ENCODE measurements around the gene HECW1. TPM values are rescaled to one million over a fixed set of nuclear protein-coding genes. Genes with fewer than 3 reads are reported as not detected.

HECW1 gene
- total and polyA plus RNA-seq, 2 experiments from 2014 or later, result 2.0 to 4.8 TPM

DNA sequence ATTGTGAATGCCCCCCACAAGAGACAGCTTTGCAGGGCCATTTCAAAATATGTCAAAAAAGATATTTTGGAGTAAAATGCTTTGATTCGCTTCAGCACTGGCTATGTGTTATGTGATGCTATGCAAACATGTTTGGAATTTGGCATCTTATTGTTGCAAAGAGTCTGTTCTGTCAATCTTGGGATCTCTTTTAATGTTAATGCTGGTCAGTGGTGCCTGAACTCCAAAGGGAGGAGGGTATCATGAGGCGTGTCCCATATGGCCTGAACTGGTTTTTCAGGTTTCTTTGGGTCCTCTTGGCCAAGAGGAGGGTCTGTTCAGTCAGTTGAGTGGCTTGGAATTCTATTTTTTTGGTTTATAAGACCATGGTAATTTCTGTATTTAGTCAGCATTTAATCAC is 81.4 kb downstream of the HECW1 start:
- H3K9me3 ChIP-seq (ENCODE audit: low read depth), result no peaks in the 10 kb centered on the region
- no peaks in the 10 kb centered on the region for H3K27me3 ChIP-seq (replicated peaks; ENCODE audit: insufficient read depth)
- H3K27ac ChIP-seq, result no peak overlapping the region
- no peaks in the 10 kb centered on the region for H3K9me2 ChIP-seq (ENCODE audit: insufficient read depth)
- no peaks in the 10 kb centered on the region for H3K36me3 ChIP-seq (ENCODE audit: low read depth)
- H3K9ac ChIP-seq, result no peak overlapping the region
- no peaks in the 10 kb centered on the region for H4K20me1 ChIP-seq (ENCODE audit: insufficient read depth)
- no peaks in the 10 kb centered on the region for H3K79me2 ChIP-seq (ENCODE audit: insufficient read depth)
- H3F3A ChIP-seq (ENCODE audit: insufficient read depth), result no peaks in the 10 kb centered on the region
- H3K4me1 ChIP-seq (ENCODE audit: insufficient read depth), result peaks cover 1% of the 10 kb centered on the region; the same call in 1 of the 2 replicates
- no peak overlapping the region for H3K4me3 ChIP-seq
- H2AFZ ChIP-seq, result no peak overlapping the region
- in situ Hi-C loops (cut with MboI), result no loop called here
- no peak for TF ChIP-seq EZH2phosphoT487 (IDR thresholded peaks at IDR 0.05; ENCODE audit: insufficient read depth, low read depth)
- TF ChIP-seq EZH2 (IDR thresholded peaks at IDR 0.05; ENCODE audit: insufficient read depth, poor library complexity, severe bottlenecking), result no peak
- DNase-seq, result no peak
- WGBS, 2 experiments (ENCODE audit: low coverage in 1 of 2, low lambda C conversion rate in 2 of 2, missing lambda C conversion rate in 2 of 2), result 79 to 82% methylated on average over 2 of the region's 2 CpGs
- H3K4me2 ChIP-seq (ENCODE audit: unreplicated experiment), result no peak overlapping the region

DNA sequence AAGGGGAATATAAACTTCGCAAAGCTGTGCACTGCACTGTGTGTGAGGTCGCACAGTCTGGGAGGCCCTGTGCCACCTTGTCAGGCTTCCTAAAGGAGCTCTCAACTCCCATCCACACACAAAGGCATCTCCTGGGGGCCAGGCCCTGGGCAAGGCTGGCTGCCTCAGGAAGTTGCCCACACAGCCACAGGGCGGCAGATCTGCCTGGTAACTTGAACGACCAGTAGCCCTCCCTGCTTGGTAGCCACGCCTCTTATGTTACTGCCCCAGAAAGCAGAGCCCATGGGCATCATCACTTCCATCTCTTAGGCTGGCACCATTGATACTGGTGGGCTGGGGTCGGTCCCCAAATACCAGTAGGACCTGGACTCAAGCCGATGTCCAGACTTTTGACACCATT is 82.8 kb downstream of the HECW1 start:
- WGBS, 2 experiments (ENCODE audit: low coverage in 1 of 2, low lambda C conversion rate in 2 of 2, missing lambda C conversion rate in 2 of 2), result 81 to 84% methylated on average over 7 of the region's 7 CpGs
- TF ChIP-seq EZH2phosphoT487 (IDR thresholded peaks at IDR 0.05; ENCODE audit: insufficient read depth, low read depth) (no peak), EZH2 (IDR thresholded peaks at IDR 0.05; ENCODE audit: insufficient read depth, poor library complexity, severe bottlenecking) (no peak)
- H3F3A ChIP-seq (ENCODE audit: insufficient read depth), result no peaks in the 10 kb centered on the region; the same call in 1 of the 2 replicates
- peaks cover 15% of the 10 kb centered on the region for H3K4me1 ChIP-seq (ENCODE audit: insufficient read depth)
- no peaks in the 10 kb centered on the region for H3K36me3 ChIP-seq (ENCODE audit: low read depth)
- no peaks in the 10 kb centered on the region for H4K20me1 ChIP-seq (ENCODE audit: insufficient read depth)
- H3K9me3 ChIP-seq (ENCODE audit: low read depth), result no peaks in the 10 kb centered on the region
- no peak overlapping the region for H3K27ac ChIP-seq
- H3K9me2 ChIP-seq (ENCODE audit: insufficient read depth), result no peaks in the 10 kb centered on the region
- H3K4me3 ChIP-seq, result no peak overlapping the region
- H3K27me3 ChIP-seq (replicated peaks; ENCODE audit: insufficient read depth), result no peaks in the 10 kb centered on the region
- in situ Hi-C loops (cut with MboI), result no loop called here
- no peak for DNase-seq
- no peak overlapping the region for H3K4me2 ChIP-seq (ENCODE audit: unreplicated experiment)
- no peak overlapping the region for H3K9ac ChIP-seq
- H2AFZ ChIP-seq, result no peak overlapping the region
- no peaks in the 10 kb centered on the region for H3K79me2 ChIP-seq (ENCODE audit: insufficient read depth)

DNA sequence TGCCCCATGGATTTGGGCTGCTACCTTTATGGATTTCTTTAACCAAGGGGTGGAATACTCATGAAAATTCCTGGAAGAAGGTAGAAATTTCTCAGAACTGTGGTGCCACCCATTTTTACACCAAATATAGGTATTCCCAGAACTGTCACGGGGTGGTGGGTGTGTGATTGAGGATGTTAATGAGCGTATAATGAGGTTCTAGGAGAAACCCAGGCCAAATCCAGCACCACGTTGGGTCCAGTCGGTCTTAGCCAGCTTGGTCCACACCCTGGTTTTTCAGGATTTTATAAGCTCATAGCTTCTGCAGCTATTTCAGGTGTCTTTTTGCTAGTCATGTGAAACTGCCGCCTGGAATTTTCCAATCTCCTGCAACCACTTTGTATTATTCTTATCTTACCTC is 83.3 kb downstream of the HECW1 start:
- TF ChIP-seq EZH2 (IDR thresholded peaks at IDR 0.05; ENCODE audit: insufficient read depth, poor library complexity, severe bottlenecking), result no peak
- TF ChIP-seq EZH2phosphoT487 (IDR thresholded peaks at IDR 0.05; ENCODE audit: insufficient read depth, low read depth), result no peak
- no peak for DNase-seq
- Histone ChIP-seq H3K9me3 (ENCODE audit: low read depth) (no peaks in the 10 kb centered on the region), H3K4me1 (ENCODE audit: insufficient read depth) (peaks cover 16% of the 10 kb centered on the region), H3K9ac (no peak overlapping the region), H3K79me2 (ENCODE audit: insufficient read depth) (no peaks in the 10 kb centered on the region), H3K9me2 (ENCODE audit: insufficient read depth) (no peaks in the 10 kb centered on the region), H3K27ac (no peak overlapping the region), H3F3A (ENCODE audit: insufficient read depth) (no peaks in the 10 kb centered on the region; the same call in 1 of the 2 replicates), H3K4me2 (ENCODE audit: unreplicated experiment) (no peak overlapping the region), H3K27me3 (replicated peaks; ENCODE audit: insufficient read depth) (no peaks in the 10 kb centered on the region), H3K36me3 (ENCODE audit: low read depth) (no peaks in the 10 kb centered on the region), H4K20me1 (ENCODE audit: insufficient read depth) (no peaks in the 10 kb centered on the region), H2AFZ (no peak overlapping the region), H3K4me3 (no peak overlapping the region)
- in situ Hi-C loops (cut with MboI), result no loop called here
- 92 to 96% methylated on average over 5 of the region's 5 CpGs for WGBS, 2 experiments (ENCODE audit: low coverage in 1 of 2, low lambda C conversion rate in 2 of 2, missing lambda C conversion rate in 2 of 2)

DNA sequence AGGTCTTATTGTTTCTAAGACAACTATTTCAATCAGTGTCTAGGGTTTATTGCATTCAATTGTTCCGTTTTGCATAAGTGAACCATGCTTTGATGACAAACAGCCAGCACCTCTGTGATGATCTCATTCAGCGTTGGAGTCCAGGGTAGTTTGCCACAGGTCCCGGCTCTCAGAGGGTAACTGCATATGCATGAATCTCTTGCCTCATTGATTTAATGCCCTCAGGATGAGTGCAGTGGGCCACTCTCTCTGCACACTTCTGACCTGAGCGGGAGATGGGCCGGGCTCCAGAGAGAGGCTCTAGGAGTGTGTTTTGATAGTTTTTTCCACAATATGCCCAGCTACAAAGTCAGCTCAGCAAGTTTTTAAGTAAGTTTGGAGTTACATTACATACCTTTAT is 83.9 kb downstream of the HECW1 start:
- DNase-seq, result peak; percentile 70
- Histone ChIP-seq H2AFZ (no peak overlapping the region), H3K4me3 (no peak overlapping the region), H3K9ac (no peak overlapping the region), H3K27ac (no peak overlapping the region), H3K9me2 (ENCODE audit: insufficient read depth) (no peaks in the 10 kb centered on the region), H3K4me1 (ENCODE audit: insufficient read depth) (peaks cover 16% of the 10 kb centered on the region), H3F3A (ENCODE audit: insufficient read depth) (peaks cover 3% of the 10 kb centered on the region; the same call in 1 of the 2 replicates), H3K36me3 (ENCODE audit: low read depth) (no peaks in the 10 kb centered on the region), H4K20me1 (ENCODE audit: insufficient read depth) (no peaks in the 10 kb centered on the region), H3K9me3 (ENCODE audit: low read depth) (no peaks in the 10 kb centered on the region), H3K4me2 (ENCODE audit: unreplicated experiment) (no peak overlapping the region), H3K27me3 (replicated peaks; ENCODE audit: insufficient read depth) (no peaks in the 10 kb centered on the region), H3K79me2 (ENCODE audit: insufficient read depth) (no peaks in the 10 kb centered on the region)
- TF ChIP-seq EZH2phosphoT487 (IDR thresholded peaks at IDR 0.05; ENCODE audit: insufficient read depth, low read depth), result no peak
- TF ChIP-seq EZH2 (IDR thresholded peaks at IDR 0.05; ENCODE audit: insufficient read depth, poor library complexity, severe bottlenecking), result no peak
- WGBS, 2 experiments (ENCODE audit: low coverage in 1 of 2, low lambda C conversion rate in 2 of 2, missing lambda C conversion rate in 2 of 2), result 30 to 38% methylated on average over 5 of the region's 5 CpGs
- in situ Hi-C loops (cut with MboI), result no loop called here

DNA sequence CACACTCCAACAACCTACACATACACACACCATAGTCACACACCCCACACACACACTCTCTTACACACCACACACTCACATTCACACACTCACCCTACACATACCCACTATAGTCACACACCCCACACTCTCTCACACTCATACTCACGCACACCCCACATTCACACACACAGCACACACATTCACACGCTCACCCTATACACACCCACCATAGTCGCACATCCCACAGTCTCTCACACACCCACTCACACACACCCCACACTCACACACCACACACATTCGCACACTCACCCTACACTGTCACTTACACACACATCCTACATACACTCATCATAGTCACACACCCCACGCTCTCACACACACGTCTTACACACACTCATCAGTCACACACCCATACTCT is 85.6 kb downstream of the HECW1 start:
- H3K36me3 ChIP-seq (ENCODE audit: low read depth), result no peaks in the 10 kb centered on the region
- H3K4me2 ChIP-seq (ENCODE audit: unreplicated experiment), result no peak overlapping the region
- WGBS, 2 experiments (ENCODE audit: low coverage in 1 of 2, low lambda C conversion rate in 2 of 2, missing lambda C conversion rate in 2 of 2), result 96 to 98% methylated on average over 6 of the region's 6 CpGs
- peaks cover 8% of the 10 kb centered on the region; the same call in 1 of the 2 replicates for H3F3A ChIP-seq (ENCODE audit: insufficient read depth)
- no peak overlapping the region for H2AFZ ChIP-seq
- H3K79me2 ChIP-seq (ENCODE audit: insufficient read depth), result no peaks in the 10 kb centered on the region
- DNase-seq, result no peak
- H3K27ac ChIP-seq, result no peak overlapping the region
- TF ChIP-seq EZH2 (IDR thresholded peaks at IDR 0.05; ENCODE audit: insufficient read depth, poor library complexity, severe bottlenecking), result no peak
- TF ChIP-seq EZH2phosphoT487 (IDR thresholded peaks at IDR 0.05; ENCODE audit: insufficient read depth, low read depth), result no peak
- no peak overlapping the region for H3K4me3 ChIP-seq
- no peaks in the 10 kb centered on the region for H3K27me3 ChIP-seq (replicated peaks; ENCODE audit: insufficient read depth)
- H3K4me1 ChIP-seq (ENCODE audit: insufficient read depth), result peaks cover 21% of the 10 kb centered on the region
- H4K20me1 ChIP-seq (ENCODE audit: insufficient read depth), result no peaks in the 10 kb centered on the region
- no peak overlapping the region for H3K9ac ChIP-seq
- no peaks in the 10 kb centered on the region for H3K9me3 ChIP-seq (ENCODE audit: low read depth)
- H3K9me2 ChIP-seq (ENCODE audit: insufficient read depth), result no peaks in the 10 kb centered on the region
- in situ Hi-C loops (cut with MboI), result no loop called here
